NCI-H526 (cell line): ENCODE data around the gene WSCD2.

Experiments
- DNase-seq, 2 experiments: peaks; one replicate each; lab custom pipeline; 2025; lab: John Stamatoyannopoulos, UW

Gene WSCD2

DNA sequence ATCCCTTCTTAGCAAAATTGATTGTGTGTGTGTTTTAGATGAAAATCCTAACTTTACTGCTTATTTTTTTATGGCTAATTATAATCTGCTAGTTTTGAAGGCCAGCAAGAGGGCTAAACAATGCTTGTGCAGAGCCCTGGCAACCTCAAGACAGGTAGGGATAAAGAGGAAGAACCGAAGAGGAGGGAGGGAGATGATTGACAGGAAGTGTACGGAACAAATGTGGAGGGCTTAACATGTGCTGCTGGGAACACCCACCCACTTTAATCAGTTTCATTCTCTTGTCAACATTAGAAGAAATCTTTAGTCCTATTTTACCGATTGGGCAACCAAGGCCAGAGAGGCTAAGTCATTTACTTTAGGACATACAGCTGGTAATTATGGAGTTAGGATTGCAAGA is 1.4 kb upstream of the WSCD2 start:
- DNase-seq, result no peak

DNA sequence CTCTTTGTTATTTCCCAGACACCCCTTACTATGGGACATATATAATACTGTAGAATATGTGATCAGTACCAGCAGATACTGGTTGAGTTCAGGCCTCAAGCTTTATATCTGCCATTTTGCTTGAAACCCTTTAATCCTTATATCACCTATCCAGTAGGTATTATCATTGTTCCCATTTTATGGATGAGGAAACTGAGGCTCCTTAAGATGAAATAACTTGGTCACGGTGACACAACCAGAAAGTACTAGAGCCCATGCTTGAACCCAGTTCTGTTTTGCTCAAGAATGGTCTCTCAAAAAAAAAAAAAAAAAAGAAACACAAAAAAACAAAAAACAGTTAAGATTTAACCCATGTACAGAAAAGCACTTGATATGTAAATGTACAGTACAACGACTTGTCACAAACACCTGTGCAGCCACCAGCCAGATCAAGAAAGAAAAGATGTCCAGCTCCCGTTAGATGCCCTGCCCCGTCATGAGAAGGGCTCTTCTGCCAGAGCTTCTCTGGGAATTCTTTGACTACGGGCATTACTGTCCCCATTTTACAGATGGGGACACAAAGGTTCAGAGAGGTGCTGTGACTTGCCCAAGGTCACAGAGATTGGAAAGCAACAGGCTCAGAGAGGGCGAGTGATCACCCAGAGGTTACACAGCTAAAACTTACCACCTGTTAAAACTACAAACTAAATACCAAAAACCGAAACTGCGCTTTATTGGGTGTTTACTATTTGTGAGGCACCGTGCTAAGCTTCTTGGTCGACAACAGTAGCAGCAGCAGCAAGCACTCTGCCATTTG is 669 bp upstream of the WSCD2 start:
- DNase-seq, result no peak

DNA sequence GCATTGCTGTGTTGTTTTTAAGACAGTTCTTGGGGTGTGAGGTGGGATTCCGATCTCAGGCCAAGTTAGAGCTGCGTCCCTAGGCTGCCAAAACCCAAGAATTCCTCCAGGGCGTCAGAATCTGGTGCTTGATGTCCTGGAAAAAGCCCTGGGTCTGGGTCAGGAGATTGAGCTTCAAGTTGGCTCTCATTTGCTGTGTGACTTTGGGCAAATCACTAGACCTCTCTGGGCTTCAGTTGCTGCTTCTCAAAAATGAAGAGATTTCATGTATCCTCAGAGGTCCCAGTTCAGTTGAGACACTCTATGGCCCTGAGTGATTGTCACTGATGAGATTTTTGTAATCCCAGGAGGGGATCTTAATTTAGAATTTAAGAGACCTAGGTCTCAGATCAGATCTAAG is 1.9 kb downstream of the WSCD2 start:
- no peak for DNase-seq

DNA sequence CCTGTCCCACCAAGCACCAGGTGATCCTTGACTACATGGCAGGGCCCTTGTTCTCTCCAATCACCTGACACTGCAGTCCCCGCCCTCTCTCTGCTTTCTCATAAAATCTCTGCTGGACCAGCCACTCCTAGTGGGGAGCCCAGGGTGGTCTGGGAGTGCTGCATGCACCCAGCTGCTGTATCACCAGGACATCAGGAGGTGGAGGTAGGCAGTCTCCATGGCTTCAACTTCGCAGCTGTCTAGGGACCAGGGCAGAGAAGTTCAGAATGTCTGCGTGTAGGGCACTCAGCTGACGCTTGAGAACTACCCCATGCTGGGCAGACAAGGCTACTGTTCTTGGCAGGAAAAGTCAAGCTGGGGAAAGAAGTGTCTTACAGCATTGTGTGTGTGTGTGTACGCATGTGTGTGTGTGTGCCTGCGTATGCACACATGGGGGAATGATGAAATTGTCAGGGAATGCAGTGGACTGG is 2.6 kb downstream of the WSCD2 start:
- no peak for DNase-seq

GRCh38 chr12:108133482-108133881 is 4.4 kb downstream of the WSCD2 start:
- peak in 1 of 2 experiments; percentile 34 for DNase-seq

GRCh38 chr12:108134744-108135143 is 5.7 kb downstream of the WSCD2 start:
- no peak for DNase-seq

- no peak for DNase-seq
These were observed 6.5 kb downstream of the WSCD2 start for GRCh38 chr12:108135627-108136026.

GRCh38 chr12:108136697-108137096 is 7.6 kb downstream of the WSCD2 start:
- DNase-seq, result no peak

DNA sequence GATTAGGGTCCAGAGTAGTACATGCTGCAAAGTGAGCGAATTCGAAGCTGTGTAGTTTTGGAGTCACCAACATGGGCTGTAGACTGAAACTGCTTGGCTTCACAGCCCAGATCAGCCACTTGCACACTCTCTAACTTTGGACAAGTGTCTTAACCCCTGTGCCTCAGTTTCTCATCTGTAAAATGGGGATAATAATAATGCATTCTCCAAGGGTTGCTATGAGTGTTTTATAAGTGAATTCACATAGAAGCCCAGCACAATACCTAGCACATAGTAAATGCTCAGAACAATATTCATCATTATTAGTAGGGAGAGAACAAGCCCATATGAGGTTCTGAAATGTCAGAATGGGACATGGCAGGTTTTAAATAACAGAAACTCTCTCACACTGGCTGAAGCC is 10.4 kb downstream of the WSCD2 start:
- no peak for DNase-seq

GRCh38 chr12:108140501-108140900 is 11.4 kb downstream of the WSCD2 start:
- DNase-seq, result no peak

- no peak for DNase-seq
These were observed 12.6 kb downstream of the WSCD2 start for GRCh38 chr12:108141600-108142130.

GRCh38 chr12:108143144-108143543 is 14.1 kb downstream of the WSCD2 start:
- peak in 1 of 2 experiments; percentile 38 for DNase-seq

DNA sequence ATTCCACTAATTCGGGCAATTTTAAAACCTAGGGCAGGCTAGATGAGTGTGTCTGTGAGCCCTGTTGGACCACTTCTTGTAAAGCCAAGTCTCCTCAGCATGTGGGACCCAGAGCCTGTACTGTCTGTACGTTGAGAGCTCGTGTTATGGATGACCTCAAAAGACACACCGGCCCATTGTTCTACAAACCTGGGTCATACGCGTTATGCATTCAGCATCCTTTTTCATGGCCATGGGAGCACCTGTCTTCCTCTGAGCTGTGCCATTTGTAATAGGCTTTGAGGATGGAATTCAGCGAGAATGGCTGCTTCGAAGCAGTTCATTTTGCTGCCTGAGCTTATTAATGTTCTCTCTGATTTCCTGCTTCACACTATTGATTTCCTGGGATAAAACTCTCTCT is 15.0 kb downstream of the WSCD2 start:
- peak in 1 of 2 experiments; percentile 42 for DNase-seq

DNA sequence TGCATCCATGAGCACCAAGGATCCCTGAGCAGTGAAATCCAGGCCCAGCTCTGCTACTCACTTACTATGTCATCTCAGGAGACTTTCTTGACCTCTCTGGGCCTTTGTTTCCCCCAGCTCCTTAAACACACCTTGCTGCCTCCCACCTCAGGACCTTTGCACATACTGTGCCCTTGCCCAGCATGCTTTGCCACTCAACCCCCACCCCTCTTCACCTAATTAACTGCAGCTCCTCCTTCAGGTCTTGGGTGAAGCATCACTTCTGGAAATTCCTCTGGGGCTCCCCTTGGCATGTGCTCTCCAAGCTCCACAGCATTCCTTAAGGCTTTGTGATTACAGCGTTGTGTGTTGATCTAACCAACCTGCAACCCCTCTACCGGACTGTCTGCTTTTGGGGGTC is 15.9 kb downstream of the WSCD2 start:
- DNase-seq, result no peak

DNA sequence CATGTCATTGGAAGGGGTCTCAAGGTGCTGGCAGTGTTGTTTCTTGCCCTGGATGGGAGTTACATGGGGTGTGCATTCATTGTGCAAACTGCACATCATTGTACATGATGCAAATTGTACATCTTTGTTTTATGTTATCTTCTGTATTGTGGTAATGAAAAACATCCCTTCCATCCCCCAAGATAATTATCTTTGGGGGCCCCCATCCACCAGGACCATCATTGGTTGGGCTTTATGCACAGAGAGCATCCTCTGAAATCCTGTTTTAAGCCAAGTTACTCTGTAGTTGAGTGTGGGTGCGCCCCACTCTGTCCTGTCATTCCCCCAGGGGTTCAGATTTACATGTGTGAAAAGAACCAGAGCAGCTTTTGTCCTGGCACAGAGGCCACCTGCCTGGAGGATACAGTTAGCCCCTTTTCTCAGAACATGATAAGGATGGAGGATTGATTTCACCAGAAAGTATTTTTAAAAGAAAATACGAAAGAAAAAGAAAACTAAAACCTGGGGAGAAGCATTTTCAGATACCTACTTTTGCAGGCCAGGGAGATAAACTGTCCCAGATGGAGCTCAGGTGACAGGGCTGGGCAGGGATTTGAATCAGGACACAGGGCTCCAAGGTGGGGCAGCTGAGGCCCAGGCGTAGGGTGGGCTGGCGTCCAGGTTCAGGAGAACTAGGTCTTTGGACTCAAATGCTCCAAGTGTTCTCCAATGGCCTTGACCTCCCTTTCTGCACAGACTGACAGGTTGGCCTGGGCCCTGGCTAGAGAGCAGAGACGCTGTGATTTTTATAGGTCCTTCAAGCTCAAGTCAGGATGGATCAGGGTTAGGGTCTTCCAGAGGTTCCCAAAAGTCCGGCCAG is 17.2 kb downstream of the WSCD2 start:
- peak in 1 of 2 experiments; percentile 26 for DNase-seq

GRCh38 chr12:108147279-108147678 is 18.2 kb downstream of the WSCD2 start:
- no peak for DNase-seq

DNA sequence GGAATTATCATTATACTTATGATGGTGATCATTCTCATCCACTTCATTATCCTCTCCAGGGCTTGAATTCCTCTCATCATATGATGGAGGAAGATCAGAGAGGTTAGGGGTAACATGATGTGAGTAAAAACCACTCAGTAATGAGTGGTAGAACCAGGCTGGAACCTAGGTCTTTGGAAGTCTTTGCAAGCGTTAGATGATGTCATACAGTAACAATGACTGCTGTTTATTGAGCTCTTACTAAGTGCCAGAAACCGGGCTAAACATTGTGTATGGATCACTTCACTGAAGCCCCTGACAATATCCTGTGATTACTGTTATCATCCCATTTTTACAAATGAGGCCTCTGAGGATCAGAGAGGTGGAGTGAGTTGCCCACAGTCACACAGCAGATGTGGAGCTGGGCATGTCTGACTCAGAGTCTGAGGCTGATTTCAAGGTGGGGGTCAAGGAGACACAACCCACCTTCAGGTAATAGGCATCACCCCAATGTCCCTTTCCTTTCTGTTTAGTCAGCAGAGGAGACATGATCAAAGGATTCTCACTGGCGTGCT is 19.5 kb downstream of the WSCD2 start:
- no peak for DNase-seq

DNA sequence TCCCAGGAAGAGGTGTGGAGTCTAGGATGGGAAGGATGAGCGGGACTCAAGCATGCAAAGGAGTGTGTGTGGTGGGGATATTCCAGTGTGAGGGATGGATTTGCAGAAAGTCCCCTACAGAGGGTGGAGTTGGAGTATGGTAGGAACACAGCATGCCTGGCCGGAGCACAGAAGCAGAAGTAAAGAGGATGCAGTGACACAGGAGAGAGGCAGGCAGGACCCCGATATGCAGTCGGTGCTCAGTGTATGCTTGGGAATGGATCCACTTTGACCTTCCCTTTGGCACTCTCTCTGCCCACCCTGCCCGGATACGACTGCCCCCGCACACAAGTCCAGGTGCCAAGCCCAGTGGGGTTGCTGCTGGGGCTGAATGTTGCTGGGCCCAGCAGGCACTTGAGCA is 21.3 kb downstream of the WSCD2 start:
- no peak for DNase-seq

DNA sequence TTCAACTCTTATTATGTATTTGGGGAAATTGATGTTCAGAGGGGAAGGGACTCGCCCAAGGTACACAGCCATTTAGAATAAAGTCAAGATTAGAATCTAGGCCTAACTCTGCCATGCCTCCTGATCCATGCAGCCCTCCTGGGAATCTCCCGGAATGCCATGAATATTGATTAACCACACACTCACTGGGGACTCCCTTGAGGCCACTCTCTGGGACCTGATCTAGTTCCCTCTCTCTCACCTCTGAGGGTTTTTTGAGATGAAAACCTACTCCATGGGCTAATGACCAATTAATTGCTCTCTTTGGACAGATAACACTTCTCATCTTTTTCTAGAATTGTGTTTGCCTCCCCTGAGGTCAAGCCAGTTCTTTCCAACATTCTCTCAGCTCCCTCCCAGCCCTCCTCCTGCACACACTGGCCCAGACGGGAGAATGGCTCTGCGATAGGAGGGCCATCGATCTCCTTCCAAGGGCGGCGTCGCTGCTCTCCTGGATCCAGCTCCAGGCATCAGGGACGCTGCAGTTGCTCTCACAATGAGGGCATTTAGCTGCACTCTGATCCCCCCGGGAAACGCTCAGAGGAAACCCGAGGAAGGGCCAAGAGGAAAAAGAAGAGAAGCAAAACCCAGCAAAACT is 22.6 kb downstream of the WSCD2 start:
- DNase-seq, result peak in 1 of 2 experiments; percentile 49

GRCh38 chr12:108152170-108152538 is 23.1 kb downstream of the WSCD2 start:
- no peak for DNase-seq

- DNase-seq, result no peak
These were observed 27.6 kb downstream of the WSCD2 start for GRCh38 chr12:108156717-108157116.

DNA sequence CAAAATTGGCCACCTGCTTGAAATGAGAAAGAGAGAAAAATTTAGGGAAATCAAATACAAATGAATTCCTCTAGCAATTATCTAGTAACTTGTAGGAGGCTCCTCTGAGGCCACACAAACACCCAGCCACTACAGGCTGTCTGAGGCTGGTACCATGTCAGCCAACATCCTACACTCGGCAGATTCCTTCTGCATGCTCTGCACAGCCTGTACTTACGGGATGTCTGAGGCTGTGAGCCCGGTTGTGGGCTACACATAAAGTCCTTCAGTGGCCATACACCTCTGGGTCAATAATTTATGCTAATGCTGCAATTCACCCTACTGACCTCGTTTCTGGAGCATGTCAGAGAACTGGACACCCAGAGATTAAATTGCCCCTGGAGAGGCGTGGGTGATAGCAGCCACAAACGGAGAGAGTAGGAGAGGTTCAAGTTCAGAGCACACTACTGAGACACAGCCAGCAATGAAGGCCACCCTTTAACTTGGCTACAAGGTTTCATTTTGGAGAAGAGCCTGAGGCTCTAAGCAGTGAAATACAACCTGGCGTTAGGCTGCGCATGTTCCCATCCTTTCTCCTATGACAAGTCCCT is 28.9 kb downstream of the WSCD2 start:
- DNase-seq, result no peak
